Astrocyte (in vitro differentiated cells and primary cell): ENCODE data around the gene VCAM1. TPM values are rescaled to one million over a fixed set of nuclear protein-coding genes. Genes with fewer than 3 reads are reported as not detected.

Source experiments
- DNase-seq: peaks from one replicate; pipeline ENCODE4 v3.0.0-alpha.2; 2010; ENCODE audit warnings: low read depth
- FAIRE-seq: peaks from 2 replicates; lab custom pipeline; 2011; peaks lifted over from hg19 to GRCh38; lab: Jason Lieb, UNC
- H2AFZ ChIP-seq: 2 replicates; pipeline ENCODE4 v1.6.0; 2012; ENCODE audit warnings: low read depth, low read length, inconsistent platforms
- H3K27ac ChIP-seq: 2 replicates; pipeline ENCODE4 v1.5.1; 2011; ENCODE audit warnings: low read depth, low read length, inconsistent platforms
- H3K27me3 ChIP-seq: 2 replicates; pipeline ENCODE4 v1.6.0; 2011; ENCODE audit warnings: low read length, inconsistent platforms; ENCODE audit not compliant: insufficient read depth
- H3K36me3 ChIP-seq: 2 replicates; pipeline ENCODE4 v1.5.1; 2011; ENCODE audit warnings: low read length, inconsistent platforms; ENCODE audit not compliant: insufficient read depth
- H3K4me1 ChIP-seq: 2 replicates; pipeline ENCODE4 v1.5.1; 2011; ENCODE audit warnings: low read length, inconsistent platforms; ENCODE audit not compliant: insufficient read depth
- H3K4me2 ChIP-seq: 2 replicates; pipeline ENCODE4 v1.6.0; 2012; ENCODE audit warnings: low read length, inconsistent platforms
- H3K4me3 ChIP-seq: 2 replicates; pipeline ENCODE4 v1.5.1; 2011; ENCODE audit warnings: low read depth, mild to moderate bottlenecking, low read length, inconsistent platforms; ENCODE audit not compliant: insufficient read depth
- H3K79me2 ChIP-seq: 2 replicates; pipeline ENCODE4 v1.6.0; 2012; ENCODE audit warnings: mild to moderate bottlenecking, low read length, inconsistent platforms; ENCODE audit not compliant: insufficient read depth
- H3K9ac ChIP-seq: 2 replicates; pipeline ENCODE4 v1.6.0; 2012; ENCODE audit warnings: mild to moderate bottlenecking, low read length, inconsistent platforms
- H3K9me3 ChIP-seq: 2 replicates; pipeline ENCODE4 v1.5.1; 2012; ENCODE audit warnings: low read depth, mild to moderate bottlenecking, low read length, inconsistent platforms; ENCODE audit not compliant: insufficient read depth
- H4K20me1 ChIP-seq: 2 replicates; pipeline ENCODE4 v1.6.0; 2012; ENCODE audit warnings: low read length, inconsistent platforms; ENCODE audit not compliant: insufficient read depth
- H3K27ac Mint-ChIP-seq: one replicate; pipeline ENCODE4 v1.8.0; 2021; ENCODE audit warnings: mild to moderate bottlenecking, mixed read lengths; ENCODE audit not compliant: unreplicated experiment
- H3K27me3 Mint-ChIP-seq: one replicate; pipeline ENCODE4 v1.8.0; 2021; ENCODE audit warnings: low read depth, mixed read lengths; ENCODE audit not compliant: unreplicated experiment
- H3K36me3 Mint-ChIP-seq: one replicate; pipeline ENCODE4 v1.8.0; 2021; ENCODE audit warnings: low read depth, mixed read lengths; ENCODE audit not compliant: unreplicated experiment
- H3K4me1 Mint-ChIP-seq: one replicate; pipeline ENCODE4 v1.8.0; 2021; ENCODE audit warnings: low read depth, mixed read lengths; ENCODE audit not compliant: unreplicated experiment
- H3K4me3 Mint-ChIP-seq: one replicate; pipeline ENCODE4 v1.8.0; 2021; ENCODE audit warnings: mild to moderate bottlenecking, moderate library complexity, mixed read lengths; ENCODE audit not compliant: unreplicated experiment
- H3K9me3 Mint-ChIP-seq: one replicate; pipeline ENCODE4 v1.8.0; 2021; ENCODE audit warnings: mild to moderate bottlenecking, mixed read lengths; ENCODE audit not compliant: unreplicated experiment
- CTCF ChIP-seq: IDR thresholded peaks from 2 replicates; pipeline ENCODE4 v1.5.1; 2011; ENCODE audit warnings: low read depth, mild to moderate bottlenecking, inconsistent platforms, low read length, moderate library complexity; ENCODE audit not compliant: insufficient read depth
- EZH2 ChIP-seq: IDR thresholded peaks from 2 replicates; pipeline ENCODE4 v1.6.1; 2012; ENCODE audit warnings: mild to moderate bottlenecking, low read length, inconsistent platforms; ENCODE audit not compliant: insufficient read depth
- total RNA-seq: library from RNA; stranded (reverse); gene quantifications from 2 replicates; pipeline ENCODE4 v1.2.1, GENCODE V29; 2021

The VCAM1 gene
- total RNA-seq, 1 donor from 2014 or later = 3.2 TPM

- Mint-ChIP-seq H3K4me3 (no peak overlapping the region), H3K27me3 (peaks cover 4% of the 10 kb centered on the region), H3K36me3 (no peaks in the 10 kb centered on the region), H3K9me3 (no peaks in the 10 kb centered on the region), H3K27ac (no peak overlapping the region), H3K4me1 (peaks cover 9% of the 10 kb centered on the region)
- TF ChIP-seq CTCF = no peak
- TF ChIP-seq EZH2 = no peak
- no peak overlapping the region for H3K4me3 ChIP-seq
- no peaks in the 10 kb centered on the region for H3K36me3 ChIP-seq
- H3K4me1 ChIP-seq = peaks cover 2% of the 10 kb centered on the region
- no peaks in the 10 kb centered on the region for H3K27me3 ChIP-seq
- no peaks in the 10 kb centered on the region for H3K9me3 ChIP-seq
- no peak overlapping the region for H2AFZ ChIP-seq
- no peak overlapping the region for H3K27ac ChIP-seq
- no peaks in the 10 kb centered on the region for H3K79me2 ChIP-seq
- H3K9ac ChIP-seq = no peak overlapping the region
- H3K4me2 ChIP-seq = no peak overlapping the region
- DNase-seq (no peak), FAIRE-seq (no peak)
- H4K20me1 ChIP-seq = no peaks in the 10 kb centered on the region
These were observed 10.6 kb downstream of the VCAM1 start for GRCh38 chr1:100730130-100730529.

- H4K20me1 ChIP-seq = no peaks in the 10 kb centered on the region
- H3K4me3 ChIP-seq = no peak overlapping the region
- TF ChIP-seq EZH2 = no peak
- TF ChIP-seq CTCF = no peak
- H3K27me3 ChIP-seq = no peaks in the 10 kb centered on the region
- peaks cover 4% of the 10 kb centered on the region for H3K4me1 ChIP-seq
- Mint-ChIP-seq H3K27me3 (peaks cover 4% of the 10 kb centered on the region), H3K4me1 (peaks cover 10% of the 10 kb centered on the region), H3K27ac (no peak overlapping the region), H3K36me3 (no peaks in the 10 kb centered on the region), H3K9me3 (no peaks in the 10 kb centered on the region), H3K4me3 (no peak overlapping the region)
- DNase-seq (no peak), FAIRE-seq (no peak)
- H3K36me3 ChIP-seq = no peaks in the 10 kb centered on the region
- H3K9ac ChIP-seq = no peak overlapping the region
- no peak overlapping the region for H3K4me2 ChIP-seq
- no peak overlapping the region for H3K27ac ChIP-seq
- H3K79me2 ChIP-seq = no peaks in the 10 kb centered on the region
- H3K9me3 ChIP-seq = no peaks in the 10 kb centered on the region
- no peak overlapping the region for H2AFZ ChIP-seq
These were observed 11.8 kb downstream of the VCAM1 start for GRCh38 chr1:100731309-100731708.

- H3K9me3 Mint-ChIP-seq = no peaks in the 10 kb centered on the region
- H3K27ac Mint-ChIP-seq = no peak overlapping the region
- Histone ChIP-seq H3K27ac (no peak overlapping the region), H3K27me3 (no peaks in the 10 kb centered on the region), H3K4me1 (peaks cover 7% of the 10 kb centered on the region), H3K4me3 (no peak overlapping the region), H3K36me3 (no peaks in the 10 kb centered on the region), H3K79me2 (no peaks in the 10 kb centered on the region), H3K9me3 (no peaks in the 10 kb centered on the region), H3K9ac (no peak overlapping the region), H2AFZ (no peak overlapping the region), H4K20me1 (no peaks in the 10 kb centered on the region), H3K4me2 (no peak overlapping the region)
- TF ChIP-seq EZH2 = no peak
- TF ChIP-seq CTCF = no peak
- H3K27me3 Mint-ChIP-seq = peaks cover 4% of the 10 kb centered on the region
- FAIRE-seq = no peak
- peaks cover 10% of the 10 kb centered on the region for H3K4me1 Mint-ChIP-seq
- H3K4me3 Mint-ChIP-seq = no peak overlapping the region
- no peak for DNase-seq
- no peaks in the 10 kb centered on the region for H3K36me3 Mint-ChIP-seq
These were observed 12.2 kb downstream of the VCAM1 start for GRCh38 chr1:100731758-100732157.
